Measurements from ENCODE around the gene NXT1.

Gene NXT1

GRCh38 chr20:23391707-23392310, 41.2 kb downstream of the NXT1 start:
- DNase-seq (ENCODE audit: low read depth, low spot score) = no peak

DNA sequence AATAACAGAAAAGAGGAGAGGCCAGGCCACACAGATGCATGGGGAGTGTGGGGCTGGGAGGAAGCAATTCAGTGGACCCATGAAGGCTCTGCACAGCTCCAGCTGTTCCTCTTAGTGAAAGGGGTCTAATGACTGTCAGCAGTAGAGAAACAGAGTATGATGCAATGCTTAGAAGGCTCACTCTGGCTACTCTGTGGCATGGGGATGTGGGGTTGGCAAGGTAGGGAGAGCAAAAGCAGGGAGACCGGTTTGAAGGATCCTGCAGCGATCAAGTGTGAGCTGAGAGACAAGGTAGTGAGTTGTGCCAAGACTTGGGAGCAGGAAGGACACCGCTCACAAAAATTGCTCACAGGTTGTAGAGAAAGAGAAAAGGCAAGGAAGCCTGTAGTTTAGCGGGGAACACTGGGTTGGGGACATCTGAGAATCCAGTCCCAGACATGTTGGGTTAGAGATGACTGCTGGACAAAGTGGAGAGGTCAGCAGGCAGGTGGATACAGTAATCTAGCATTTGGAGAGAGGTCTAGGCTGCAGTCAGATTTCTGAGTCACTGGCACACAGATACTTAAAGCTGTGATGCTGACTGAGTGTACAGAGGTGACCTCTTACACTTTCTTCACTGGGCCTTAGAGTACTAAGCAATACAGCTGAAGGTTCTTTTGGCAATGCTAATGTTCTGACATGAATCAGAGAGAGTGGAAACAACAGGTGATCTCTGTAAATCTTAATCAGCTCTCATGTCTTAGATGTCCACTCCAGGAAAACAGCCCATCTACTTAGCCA, 43.6 kb downstream of the NXT1 start:
- no peak for DNase-seq (ENCODE audit: low read depth, low spot score)

- no peak for DNase-seq (ENCODE audit: low read depth, low spot score)
Measured at GRCh38 chr20:23396950-23397627, 46.5 kb downstream of the NXT1 start.

DNA sequence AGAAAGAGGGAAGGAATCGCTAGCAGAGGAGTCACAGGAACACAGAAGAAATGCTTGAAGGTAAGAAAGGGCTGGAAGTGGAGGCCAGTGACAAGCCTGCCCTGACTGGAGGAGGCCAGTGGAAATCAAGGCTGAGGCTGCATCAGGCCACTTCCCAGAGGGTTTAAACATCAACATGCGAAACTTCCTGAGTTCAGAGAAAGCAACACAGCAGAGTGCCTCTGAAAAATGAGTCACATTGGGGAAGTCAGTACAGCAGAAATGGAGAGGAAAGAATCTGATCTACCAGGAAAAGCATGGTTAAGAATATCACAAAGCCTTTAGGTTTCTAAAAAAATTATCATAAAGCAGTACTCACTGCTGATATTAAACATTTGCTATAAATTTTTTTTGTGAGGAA, 47.4 kb downstream of the NXT1 start:
- DNase-seq (ENCODE audit: low read depth, low spot score) = no peak

DNA sequence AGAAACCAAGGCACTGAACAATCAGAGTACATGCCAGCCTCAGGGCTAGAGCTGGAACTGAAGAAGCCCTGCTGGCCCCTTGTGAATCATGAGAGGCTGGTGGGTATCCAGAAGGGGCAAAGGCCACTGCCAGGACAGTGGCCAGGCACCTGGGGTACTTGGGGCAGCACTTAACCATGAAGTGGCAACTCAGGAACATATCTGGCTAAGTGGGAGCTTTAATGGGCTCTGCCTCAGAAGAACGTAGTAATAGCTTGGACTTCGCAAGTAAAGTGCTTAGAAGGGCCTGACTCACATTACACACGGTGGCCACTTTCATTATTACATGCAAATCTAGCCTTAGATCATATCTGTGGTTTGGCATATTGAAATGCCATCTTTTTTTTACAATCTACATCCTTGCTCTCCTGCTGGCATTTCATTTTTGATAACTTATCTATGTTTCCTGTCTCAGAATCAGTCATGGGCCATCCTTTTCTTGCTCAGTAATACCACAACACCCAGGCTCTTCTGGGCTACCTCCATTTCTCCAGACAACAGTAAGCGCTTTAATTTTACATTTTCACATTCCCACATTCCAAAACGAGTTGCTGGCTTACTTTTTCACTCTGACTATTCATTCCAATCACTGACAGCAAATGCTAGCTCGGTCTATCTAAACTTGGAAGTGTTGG, 49.1 kb downstream of the NXT1 start:
- no peak for DNase-seq (ENCODE audit: low read depth, low spot score)

- no peak for DNase-seq (ENCODE audit: low read depth, low spot score)
Measured at GRCh38 chr20:23401051-23401450, 50.5 kb downstream of the NXT1 start.

- no peak for DNase-seq (ENCODE audit: low read depth, low spot score)
Measured at GRCh38 chr20:23403751-23404150, 53.2 kb downstream of the NXT1 start.

GRCh38 chr20:23404196-23404595, 53.6 kb downstream of the NXT1 start:
- DNase-seq (ENCODE audit: low read depth, low spot score) = no peak

All from ELF-1 (cell line).